OCI-LY3 (cell line): ENCODE results near the gene MYL10.

Experiments
- CTCF ChIP-seq: fragments of 200-600, 300-600 bp; sonication (generic); IDR thresholded peaks from 2 replicates; pipeline ENCODE4 v1.5.1; 2014; ENCODE audit warnings: antibody characterized with exemption, low read length, low read depth
- EZH2phosphoT487 ChIP-seq: fragments of 200-600 bp; shearing (Covaris generic); IDR thresholded peaks from 2 replicates; pipeline ENCODE4 v1.6.1; 2018; ENCODE audit warnings: antibody characterized with exemption, mixed run types, low read depth

- no peak for TF ChIP-seq CTCF
- TF ChIP-seq EZH2phosphoT487 = no peak
Observed at GRCh38 chr7:101615446-101615845, 13.7 kb downstream of the MYL10 start.
